ENCODE measurements around the gene DYNLRB2.

Gene DYNLRB2

DNA sequence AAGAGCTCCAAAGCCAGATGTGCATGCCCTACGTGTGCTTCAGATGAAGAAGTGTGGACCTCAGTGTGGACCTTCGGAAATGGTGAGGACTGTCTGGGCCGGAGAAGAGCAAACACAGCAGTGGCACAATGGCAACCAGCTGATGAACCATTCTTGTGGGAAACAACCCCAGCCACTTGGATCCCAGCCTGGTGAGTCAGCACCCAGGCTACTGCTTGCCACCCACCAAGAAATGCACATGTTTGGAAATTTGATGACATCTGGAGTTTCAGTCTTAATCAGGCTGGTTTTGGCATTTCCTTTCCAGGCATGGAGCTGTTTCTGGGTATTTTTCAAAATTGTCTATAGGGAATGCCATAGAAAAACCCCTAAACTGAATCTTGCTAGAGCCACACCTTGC is 42.7 kb downstream of the DYNLRB2 start:
- H3K4me3 ChIP-seq (ENCODE audit: low read depth in 1 of 2, low read length in 2 of 2), result no peak overlapping the region
- no peak for TF ChIP-seq CTCF (IDR thresholded peaks at IDR 0.05; ENCODE audit: borderline replicate concordance, extremely low read depth, low read length, poor library complexity, severe bottlenecking)
- TF ChIP-seq EZH2 (IDR thresholded peaks at IDR 0.05; ENCODE audit: borderline replicate concordance, low read depth, low read length, severe bottlenecking), result no peak
- no peak overlapping the region for H3K27ac ChIP-seq (ENCODE audit: low read length)
- H3K9ac ChIP-seq (ENCODE audit: low read depth, low read length), result no peak overlapping the region
- DNase-seq (no peak), ATAC-seq (ENCODE audit: insufficient read depth, low read depth) (no peak)
- H3K79me2 ChIP-seq (ENCODE audit: insufficient read depth, low read length), result no peaks in the 10 kb centered on the region
- no peaks in the 10 kb centered on the region for H3K4me1 ChIP-seq (ENCODE audit: insufficient read depth, low read length)
- H4K20me1 ChIP-seq (ENCODE audit: insufficient read depth, low read length), result no peaks in the 10 kb centered on the region
- H3K9me3 ChIP-seq (ENCODE audit: insufficient read depth, low read length, severe bottlenecking), result no peaks in the 10 kb centered on the region
- peaks cover 12% of the 10 kb centered on the region for H3K27me3 ChIP-seq (ENCODE audit: insufficient read depth, low read length, poor library complexity)
- no peak overlapping the region for H2AFZ ChIP-seq (ENCODE audit: low read depth, low read length)
- H3K36me3 ChIP-seq (ENCODE audit: insufficient read depth, low read length), result no peaks in the 10 kb centered on the region
- no peak overlapping the region for H3K4me2 ChIP-seq (ENCODE audit: insufficient read depth, low read length)

DNA sequence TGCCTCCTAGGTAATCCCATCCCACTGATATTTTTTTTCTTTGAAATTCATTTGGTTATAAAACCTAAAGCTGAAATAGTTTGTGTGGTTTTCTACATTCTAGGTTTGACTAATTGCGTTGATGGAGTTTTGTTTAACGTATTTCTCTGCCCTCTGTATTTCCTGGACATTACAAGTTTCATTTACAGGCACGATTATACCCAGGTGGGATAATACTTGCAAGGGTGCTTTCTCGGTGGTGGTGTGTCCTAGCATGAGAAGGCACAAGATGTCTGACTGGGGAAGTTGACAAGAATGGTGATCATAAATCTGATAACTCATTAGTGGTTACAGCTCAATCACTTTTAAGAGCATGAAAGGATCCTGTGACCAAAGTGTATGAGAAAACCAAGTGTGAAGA is 45.0 kb downstream of the DYNLRB2 start:
- Histone ChIP-seq H3K4me2 (ENCODE audit: insufficient read depth, low read length) (no peak overlapping the region), H3K36me3 (ENCODE audit: insufficient read depth, low read length) (no peaks in the 10 kb centered on the region), H3K9me3 (ENCODE audit: insufficient read depth, low read length, severe bottlenecking) (no peaks in the 10 kb centered on the region), H3K79me2 (ENCODE audit: insufficient read depth, low read length) (no peaks in the 10 kb centered on the region), H2AFZ (ENCODE audit: low read depth, low read length) (no peak overlapping the region), H3K9ac (ENCODE audit: low read depth, low read length) (no peak overlapping the region), H3K4me3 (ENCODE audit: low read depth in 1 of 2, low read length in 2 of 2) (no peak overlapping the region), H3K4me1 (ENCODE audit: insufficient read depth, low read length) (peaks cover under 1% of the 10 kb centered on the region; the same call in 1 of the 2 replicates), H3K27ac (ENCODE audit: low read length) (no peak overlapping the region), H4K20me1 (ENCODE audit: insufficient read depth, low read length) (no peaks in the 10 kb centered on the region), H3K27me3 (ENCODE audit: insufficient read depth, low read length, poor library complexity) (peaks cover 17% of the 10 kb centered on the region)
- ATAC-seq (ENCODE audit: insufficient read depth, low read depth) (no peak), DNase-seq (no peak)
- no peak for TF ChIP-seq CTCF (IDR thresholded peaks at IDR 0.05; ENCODE audit: borderline replicate concordance, extremely low read depth, low read length, poor library complexity, severe bottlenecking)
- no peak for TF ChIP-seq EZH2 (IDR thresholded peaks at IDR 0.05; ENCODE audit: borderline replicate concordance, low read depth, low read length, severe bottlenecking)

GRCh38 chr16:80586476-80586875 is 45.7 kb downstream of the DYNLRB2 start:
- peaks cover 7% of the 10 kb centered on the region for H3K4me1 ChIP-seq (ENCODE audit: insufficient read depth, low read length)
- H4K20me1 ChIP-seq (ENCODE audit: insufficient read depth, low read length), result 0 out of 2 replicates have a peak, but pooled peaks cover 3% of the 10 kb centered on the region
- no peak overlapping the region for H3K4me2 ChIP-seq (ENCODE audit: insufficient read depth, low read length)
- no peak overlapping the region for H3K9ac ChIP-seq (ENCODE audit: low read depth, low read length)
- no peak overlapping the region for H3K4me3 ChIP-seq (ENCODE audit: low read depth in 1 of 2, low read length in 2 of 2)
- no peaks in the 10 kb centered on the region for H3K79me2 ChIP-seq (ENCODE audit: insufficient read depth, low read length)
- TF ChIP-seq CTCF (IDR thresholded peaks at IDR 0.05; ENCODE audit: borderline replicate concordance, extremely low read depth, low read length, poor library complexity, severe bottlenecking) (no peak), EZH2 (IDR thresholded peaks at IDR 0.05; ENCODE audit: borderline replicate concordance, low read depth, low read length, severe bottlenecking) (no peak)
- DNase-seq (no peak), ATAC-seq (ENCODE audit: insufficient read depth, low read depth) (no peak)
- H3K27ac ChIP-seq (ENCODE audit: low read length), result no peak overlapping the region
- H3K36me3 ChIP-seq (ENCODE audit: insufficient read depth, low read length), result no peaks in the 10 kb centered on the region
- no peaks in the 10 kb centered on the region for H3K9me3 ChIP-seq (ENCODE audit: insufficient read depth, low read length, severe bottlenecking)
- H3K27me3 ChIP-seq (ENCODE audit: insufficient read depth, low read length, poor library complexity), result peaks cover 16% of the 10 kb centered on the region
- H2AFZ ChIP-seq (ENCODE audit: low read depth, low read length), result no peak overlapping the region

- H2AFZ ChIP-seq (ENCODE audit: low read depth, low read length), result no peak overlapping the region
- no peak overlapping the region for H3K9ac ChIP-seq (ENCODE audit: low read depth, low read length)
- DNase-seq, result no peak
- no peaks in the 10 kb centered on the region for H3K36me3 ChIP-seq (ENCODE audit: insufficient read depth, low read length)
- H3K79me2 ChIP-seq (ENCODE audit: insufficient read depth, low read length), result no peaks in the 10 kb centered on the region
- H3K4me2 ChIP-seq (ENCODE audit: insufficient read depth, low read length), result no peak overlapping the region
- peaks cover 13% of the 10 kb centered on the region for H3K27me3 ChIP-seq (ENCODE audit: insufficient read depth, low read length, poor library complexity)
- peaks cover 13% of the 10 kb centered on the region for H3K4me1 ChIP-seq (ENCODE audit: insufficient read depth, low read length)
- no peak for ATAC-seq (ENCODE audit: insufficient read depth, low read depth)
- H3K4me3 ChIP-seq (ENCODE audit: low read depth in 1 of 2, low read length in 2 of 2), result no peak overlapping the region
- H4K20me1 ChIP-seq (ENCODE audit: insufficient read depth, low read length), result 0 out of 2 replicates have a peak, but pooled peaks cover 8% of the 10 kb centered on the region
- no peak for TF ChIP-seq CTCF (IDR thresholded peaks at IDR 0.05; ENCODE audit: borderline replicate concordance, extremely low read depth, low read length, poor library complexity, severe bottlenecking)
- TF ChIP-seq EZH2 (IDR thresholded peaks at IDR 0.05; ENCODE audit: borderline replicate concordance, low read depth, low read length, severe bottlenecking), result no peak
- H3K9me3 ChIP-seq (ENCODE audit: insufficient read depth, low read length, severe bottlenecking), result no peaks in the 10 kb centered on the region
- no peak overlapping the region for H3K27ac ChIP-seq (ENCODE audit: low read length)
These were observed 46.3 kb downstream of the DYNLRB2 start for GRCh38 chr16:80587071-80587470.

Measured in DND-41 (cell line).